ENCODE results near the gene NRCAM.
"Not testable (repeated sequence)": the region's sequence is repeated elsewhere in the genome, so short reads cannot be mapped to it uniquely, and the experiment has no call there.

The NRCAM gene

GRCh38 chr7:108301387-108301786, 154.8 kb downstream of the NRCAM start:
- no peak for DNase-seq

- DNase-seq, result no peak
These were observed 156.8 kb downstream of the NRCAM start for GRCh38 chr7:108299251-108299973.

GRCh38 chr7:108296911-108297310, 159.3 kb downstream of the NRCAM start:
- DNase-seq, result no peak

- DNase-seq, result no peak
These were observed 161.6 kb downstream of the NRCAM start for GRCh38 chr7:108294595-108294994.

GRCh38 chr7:108293149-108293612, 163.1 kb downstream of the NRCAM start:
- DNase-seq, result no peak

GRCh38 chr7:108292541-108292940, 163.7 kb downstream of the NRCAM start:
- DNase-seq, result no peak

GRCh38 chr7:108291791-108292440, 164.3 kb downstream of the NRCAM start:
- no peak for DNase-seq

- DNase-seq, result no peak
These were observed 165.1 kb downstream of the NRCAM start for GRCh38 chr7:108291152-108291508.

GRCh38 chr7:108290459-108291151, 165.6 kb downstream of the NRCAM start:
- DNase-seq, result no peak

- DNase-seq, result no peak
These were observed 166.4 kb downstream of the NRCAM start for GRCh38 chr7:108289852-108290251.

GRCh38 chr7:108287857-108288256, 168.4 kb downstream of the NRCAM start:
- DNase-seq, result no peak

GRCh38 chr7:108286290-108286904, 169.8 kb downstream of the NRCAM start:
- no peak for DNase-seq

GRCh38 chr7:108285778-108286177, 170.5 kb downstream of the NRCAM start:
- DNase-seq, result no peak

GRCh38 chr7:108285003-108285368, 171.2 kb downstream of the NRCAM start:
- DNase-seq, result no peak

GRCh38 chr7:108284349-108285002, 171.8 kb downstream of the NRCAM start:
- DNase-seq, result no peak

GRCh38 chr7:108283252-108283651, 173.0 kb downstream of the NRCAM start:
- DNase-seq, result no peak

- DNase-seq, result no peak
These were observed 173.7 kb downstream of the NRCAM start for GRCh38 chr7:108282427-108282996.

GRCh38 chr7:108280136-108280535, 176.1 kb downstream of the NRCAM start:
- DNase-seq, result no peak

GRCh38 chr7:108278776-108279175, 177.5 kb downstream of the NRCAM start:
- DNase-seq, result no peak

GRCh38 chr7:108278281-108278680, 178.0 kb downstream of the NRCAM start:
- no peak for DNase-seq

GRCh38 chr7:108274447-108274846, 181.8 kb downstream of the NRCAM start:
- DNase-seq, result not testable (repeated sequence)

- not testable (repeated sequence) for DNase-seq
These were observed 183.3 kb downstream of the NRCAM start for GRCh38 chr7:108272891-108273290.

Data from NCI-H2171 (cell line).